Liver (tissue), 9 donors: ENCODE measurements around the gene ZNF664. TPM values are rescaled to one million over a fixed set of nuclear protein-coding genes. Genes with fewer than 3 reads are reported as not detected.
A peak's percentile ranks its signal among the peaks of the same experiment; 100 is the strongest.

Source experiments
- DNase-seq: peaks from one replicate; pipeline ENCODE4 v3.0.0-alpha.2; 2017; ENCODE audit warnings: low spot score
- H3K27ac ChIP-seq, 2 donors: one replicate each; pipeline ENCODE4 v1.7.0; 2013; ENCODE audit warnings: inconsistent platforms in 2 of 2, low read length in 2 of 2, control low read depth in 1 of 2, low read depth in 1 of 2, mild to moderate bottlenecking in 1 of 2
- H3K27me3 ChIP-seq, 4 donors: one replicate each; pipeline versions ENCODE4 v1.6.1 to v1.7.0; 2013; ENCODE audit warnings: low read length in 3 of 4, inconsistent platforms in 1 of 4, mild to moderate bottlenecking in 1 of 4, moderate library complexity in 1 of 4; ENCODE audit not compliant: control insufficient read depth in 4 of 4, insufficient read depth in 4 of 4
- H3K36me3 ChIP-seq, 4 donors: one replicate each; pipeline versions ENCODE4 v1.6.1 to v1.7.0; 2013; ENCODE audit warnings: low read length in 3 of 4, mild to moderate bottlenecking in 3 of 4, low read depth in 1 of 4, moderate library complexity in 1 of 4; ENCODE audit not compliant: control insufficient read depth in 4 of 4, insufficient read depth in 3 of 4
- H3K4me1 ChIP-seq, 4 donors: one replicate each; pipeline versions ENCODE4 v1.6.1 to v1.7.0; 2013; ENCODE audit warnings: low read length in 3 of 4, mild to moderate bottlenecking in 3 of 4, moderate library complexity in 1 of 4; ENCODE audit not compliant: control insufficient read depth in 4 of 4, insufficient read depth in 4 of 4
- H3K4me3 ChIP-seq, 3 donors: one replicate each; pipeline versions ENCODE4 v1.6.1 to v1.7.0; 2013; ENCODE audit warnings: low read length in 3 of 3, control low read depth in 1 of 3, low read depth in 1 of 3, mild to moderate bottlenecking in 1 of 3
- H3K9ac ChIP-seq, 2 donors: one replicate each; pipeline ENCODE4 v1.7.0; 2013; ENCODE audit warnings: low read length in 2 of 2, mild to moderate bottlenecking in 2 of 2, moderate library complexity in 2 of 2, control low read depth in 1 of 2, low read depth in 1 of 2
- H3K9me3 ChIP-seq, 4 donors: one replicate each; pipeline versions ENCODE4 v1.6.1 to v1.7.0; 2013; ENCODE audit warnings: low read length in 3 of 4; ENCODE audit not compliant: control insufficient read depth in 4 of 4
- CTCF ChIP-seq: fragments of 150-350 bp; IDR thresholded peaks from 2 replicates; pipeline ENCODE4 v1.5.1; 2017; ENCODE audit warnings: improper control_type of control experiment, low read depth, low read length; ENCODE audit not compliant: missing input control
- EGR1 ChIP-seq, 2 donors: IDR thresholded peaks; 2 replicates each; pipeline ENCODE4 v1.6.1; 2016 to 2018; ENCODE audit warnings: antibody characterized with exemption in 2 of 2, low read depth in 2 of 2
- FOXA1 ChIP-seq: IDR thresholded peaks from 2 replicates; pipeline ENCODE4 v1.6.1; 2016; ENCODE audit warnings: antibody characterized with exemption
- GABPA ChIP-seq, 2 donors: IDR thresholded peaks in 1 of 2; conservative IDR thresholded peaks in 1 of 2; 2 replicates each; pipeline ENCODE4 v1.6.1; 2016; ENCODE audit warnings: antibody characterized with exemption in 2 of 2, mild to moderate bottlenecking in 1 of 2, moderate library complexity in 1 of 2
- HNF4A ChIP-seq, 2 donors: conservative IDR thresholded peaks; 2 replicates each; pipeline ENCODE4 v1.6.1; 2016; ENCODE audit warnings: antibody characterized with exemption in 2 of 2, mild to moderate bottlenecking in 2 of 2
- HNF4G ChIP-seq: IDR thresholded peaks from 2 replicates; pipeline ENCODE4 v1.6.1; 2016; ENCODE audit warnings: antibody characterized with exemption
- JUND ChIP-seq, 2 donors: IDR thresholded peaks; 2 replicates each; pipeline ENCODE4 v1.6.1; 2016; ENCODE audit warnings: antibody characterized with exemption in 2 of 2
- MAX ChIP-seq: IDR thresholded peaks from 2 replicates; pipeline ENCODE4 v1.6.1; 2016; ENCODE audit warnings: antibody characterized with exemption
- RAD21 ChIP-seq, 2 donors: IDR thresholded peaks; 2 replicates each; pipeline ENCODE4 v1.6.1; 2016; ENCODE audit warnings: antibody characterized with exemption in 2 of 2, mild to moderate bottlenecking in 2 of 2
- RXRA ChIP-seq, 2 donors: IDR thresholded peaks; 2 replicates each; pipeline ENCODE4 v1.6.1; 2017 to 2018; ENCODE audit warnings: antibody characterized with exemption in 2 of 2, mild to moderate bottlenecking in 1 of 2
- SP1 ChIP-seq: IDR thresholded peaks from 2 replicates; pipeline ENCODE4 v1.6.1; 2018; ENCODE audit warnings: antibody characterized with exemption, mild to moderate bottlenecking
- YY1 ChIP-seq: IDR thresholded peaks from 2 replicates; pipeline ENCODE4 v1.6.1; 2016; ENCODE audit warnings: antibody characterized with exemption, mild to moderate bottlenecking
- ZBTB33 ChIP-seq: IDR thresholded peaks from 2 replicates; pipeline ENCODE4 v1.6.1; 2016; ENCODE audit warnings: antibody characterized with exemption
- WGBS: extraction: QIAGEN DNeasy Blood & Tissue Kit; methylation state at CpG from one replicate; pipeline ENCODE4 v1.1.7; 2013; 5-methylcytosine and 5-hydroxymethylcytosine counted together
- polyA plus RNA-seq, 2 donors: library from polyadenylated mRNA; stranded (reverse) in 1 of 2; unstranded in 1 of 2; fragments of 200-250 nt in 1 of 2; fragments of >200 nt in 1 of 2; fragmentation: Nextera tagmentation in 1 of 2; extraction: Ambion mirVana in 1 of 2; gene quantifications; one replicate each; pipeline versions ENCODE4 v1.2.1 to v1.2.3, GENCODE V29; 2013 to 2015
- total RNA-seq, 2 donors: library from RNA; depleted of rRNA; stranded (reverse); fragments of >200 nt; gene quantifications; one replicate each; pipeline ENCODE4 v1.2.3, GENCODE V29; 2014
- donor health status: healthy.
- donor health status: healthy.
- donor health status: healthy.
- donor health status: healthy.
- donor health status: healthy.

The ZNF664 gene
- total and polyA plus RNA-seq, 4 donors, result 7.2 to 40.3 (median 29.6) TPM

GRCh38 chr12:124031058-124031457, 58.0 kb downstream of the ZNF664 start (continued):
- TF ChIP-seq ZBTB33 (no peak), FOXA1 (no peak), HNF4A (conservative IDR thresholded peaks at IDR 0.05) (no peak), HNF4G (no peak)

- Histone ChIP-seq H3K9ac (no peak overlapping the region), H3K27ac (no peak overlapping the region), H3K4me3 (no peak overlapping the region), H3K4me1 (no peaks in the 10 kb centered on the region), H3K9me3 (no peaks in the 10 kb centered on the region), H3K27me3 (no peaks in the 10 kb centered on the region), H3K36me3 (no peaks in the 10 kb centered on the region)
- DNase-seq, result peak; percentile 47
- 49% methylated on average over 9 of the region's 9 CpGs for WGBS
- TF ChIP-seq SP1 (no peak), MAX (no peak), EGR1 (IDR thresholded peaks at IDR 0.05; ENCODE audit: low read depth in 2 of 2) (no peak), CTCF (peak; percentile 77), ZBTB33 (no peak), RAD21 (IDR thresholded peaks at IDR 0.05) (peak; percentile 83 to 88), GABPA (IDR thresholded peaks at IDR 0.05 in 1 of 2, conservative IDR thresholded peaks at IDR 0.05 in 1 of 2) (no peak)
Observed at GRCh38 chr12:124032265-124032886, 59.4 kb downstream of the ZNF664 start.

- Histone ChIP-seq H3K9ac (no peak overlapping the region), H3K27me3 (no peaks in the 10 kb centered on the region), H3K4me3 (no peak overlapping the region), H3K4me1 (no peaks in the 10 kb centered on the region), H3K27ac (no peak overlapping the region), H3K36me3 (no peaks in the 10 kb centered on the region), H3K9me3 (no peaks in the 10 kb centered on the region)
- WGBS, result 95% methylated on average over 2 of the region's 2 CpGs
- TF ChIP-seq JUND (IDR thresholded peaks at IDR 0.05) (no peak), RXRA (IDR thresholded peaks at IDR 0.05) (no peak), RAD21 (IDR thresholded peaks at IDR 0.05) (no peak), CTCF (no peak), YY1 (no peak), ZBTB33 (no peak)
- DNase-seq, result no peak
Observed at GRCh38 chr12:124033859-124034258, 60.8 kb downstream of the ZNF664 start.
